HG03571 (cell line): ENCODE data around the gene SLC35D3.
"Not testable (repeated sequence)": the region's sequence is repeated elsewhere in the genome, so short reads cannot be mapped to it uniquely, and the experiment has no call there.

Source experiments
- ATAC-seq: cut with Tn5 transposase; IDR thresholded peaks from one replicate; pipeline ENCODE4 v1.9.1; 2021; ENCODE audit not compliant: unreplicated experiment

Gene SLC35D3

GRCh38 chr6:136921936-136922684 is at the start of gene SLC35D3:
SLC35D3 (plus strand) TSS chr6:136922301; CDS start chr6:136922429, 128 bp downstream.
- ATAC-seq: no peak

GRCh38 chr6:136873748-136874147 is 48.4 kb upstream of the SLC35D3 start:
- no peak for ATAC-seq

GRCh38 chr6:136876469-136876868 is 45.6 kb upstream of the SLC35D3 start:
- not testable (repeated sequence) for ATAC-seq

- no peak for ATAC-seq
These were observed 41.2 kb upstream of the SLC35D3 start for GRCh38 chr6:136880748-136881460.

GRCh38 chr6:136886091-136886490 is 36.0 kb upstream of the SLC35D3 start:
- ATAC-seq: no peak

- ATAC-seq: no peak
These were observed 34.1 kb upstream of the SLC35D3 start for GRCh38 chr6:136887953-136888352.

GRCh38 chr6:136889271-136890193 is 32.6 kb upstream of the SLC35D3 start:
- no peak for ATAC-seq

GRCh38 chr6:136890194-136890839 is 31.8 kb upstream of the SLC35D3 start:
- ATAC-seq: no peak

- ATAC-seq: no peak
These were observed 31.1 kb upstream of the SLC35D3 start for GRCh38 chr6:136890986-136891385.

- ATAC-seq: no peak
These were observed 28.9 kb upstream of the SLC35D3 start for GRCh38 chr6:136893187-136893586.

GRCh38 chr6:136895901-136896300 is 26.2 kb upstream of the SLC35D3 start:
- ATAC-seq: no peak

- no peak for ATAC-seq
These were observed 25.0 kb upstream of the SLC35D3 start for GRCh38 chr6:136897071-136897470.

- no peak for ATAC-seq
These were observed 20.8 kb upstream of the SLC35D3 start for GRCh38 chr6:136901212-136901784.

GRCh38 chr6:136904477-136904876 is 17.6 kb upstream of the SLC35D3 start:
- not testable (repeated sequence) for ATAC-seq

GRCh38 chr6:136914947-136915346 is 7.2 kb upstream of the SLC35D3 start:
- ATAC-seq: no peak

- no peak for ATAC-seq
These were observed 3.4 kb upstream of the SLC35D3 start for GRCh38 chr6:136918706-136919105.

- ATAC-seq: no peak
These were observed 1.9 kb upstream of the SLC35D3 start for GRCh38 chr6:136920216-136920615.

- ATAC-seq: no peak
These were observed 1.3 kb upstream of the SLC35D3 start for GRCh38 chr6:136920671-136921380.

- no peak for ATAC-seq
These were observed 643 bp upstream of the SLC35D3 start for GRCh38 chr6:136921381-136921935.

GRCh38 chr6:136922685-136923006 is 545 bp downstream of the SLC35D3 start:
- ATAC-seq: no peak
